Iris pigment epithelial cell (primary cell): ENCODE results near the gene CYLD.

Experiments used
- DNase-seq: peaks from one replicate; pipeline ENCODE4 v3.0.0-alpha.2; 2011; ENCODE audit warnings: low read depth

CYLD gene

GRCh38 chr16:50819706-50820105, 77.8 kb downstream of the CYLD start:
- DNase-seq, result no peak

GRCh38 chr16:50820225-50820624, 78.3 kb downstream of the CYLD start:
- no peak for DNase-seq

- no peak for DNase-seq
Measured at GRCh38 chr16:50821586-50821985, 79.7 kb downstream of the CYLD start.

- no peak for DNase-seq
Measured at GRCh38 chr16:50822671-50823070, 80.8 kb downstream of the CYLD start.

GRCh38 chr16:50826797-50827316, 85.0 kb downstream of the CYLD start:
- no peak for DNase-seq

- no peak for DNase-seq
Measured at GRCh38 chr16:50828164-50828702, 86.3 kb downstream of the CYLD start.

- no peak for DNase-seq
Measured at GRCh38 chr16:50830698-50831097, 88.8 kb downstream of the CYLD start.

- no peak for DNase-seq
Measured at GRCh38 chr16:50831751-50832150, 89.9 kb downstream of the CYLD start.

GRCh38 chr16:50833929-50834328, 92.0 kb downstream of the CYLD start:
- no peak for DNase-seq

- no peak for DNase-seq
Measured at GRCh38 chr16:50834701-50835100, 92.8 kb downstream of the CYLD start.

GRCh38 chr16:50835358-50836060, 93.6 kb downstream of the CYLD start:
- no peak for DNase-seq

GRCh38 chr16:50836121-50836621, 94.3 kb downstream of the CYLD start:
- no peak for DNase-seq

GRCh38 chr16:50837324-50837723, 95.4 kb downstream of the CYLD start:
- no peak for DNase-seq

- peak; percentile 16 for DNase-seq
Measured at GRCh38 chr16:50838165-50838564, 96.3 kb downstream of the CYLD start.

- DNase-seq, result no peak
Measured at GRCh38 chr16:50838885-50839284, 97.0 kb downstream of the CYLD start.

GRCh38 chr16:50839356-50839755, 97.5 kb downstream of the CYLD start:
- no peak for DNase-seq

- DNase-seq, result no peak
Measured at GRCh38 chr16:50839920-50840729, 98.2 kb downstream of the CYLD start.

- DNase-seq, result peak; percentile 4
Measured at GRCh38 chr16:50841081-50841886, 99.4 kb downstream of the CYLD start.

- no peak for DNase-seq
Measured at GRCh38 chr16:50842013-50842505, 100.2 kb downstream of the CYLD start.

- DNase-seq, result no peak
Measured at GRCh38 chr16:50842589-50842988, 100.7 kb downstream of the CYLD start.

- DNase-seq, result no peak
Measured at GRCh38 chr16:50844840-50845239, 103.0 kb downstream of the CYLD start.

GRCh38 chr16:50845296-50845695, 103.4 kb downstream of the CYLD start:
- DNase-seq, result no peak
